NCI-H510A treated with DMSO at 0.1 percent for 48 hours (cell line): ENCODE measurements around the gene WASF1.
A peak's percentile ranks its signal among the peaks of the same experiment; 100 is the strongest.

Experiments
- DNase-seq: peaks from one replicate; lab custom pipeline; 2025; lab: John Stamatoyannopoulos, UW

Gene WASF1

DNA sequence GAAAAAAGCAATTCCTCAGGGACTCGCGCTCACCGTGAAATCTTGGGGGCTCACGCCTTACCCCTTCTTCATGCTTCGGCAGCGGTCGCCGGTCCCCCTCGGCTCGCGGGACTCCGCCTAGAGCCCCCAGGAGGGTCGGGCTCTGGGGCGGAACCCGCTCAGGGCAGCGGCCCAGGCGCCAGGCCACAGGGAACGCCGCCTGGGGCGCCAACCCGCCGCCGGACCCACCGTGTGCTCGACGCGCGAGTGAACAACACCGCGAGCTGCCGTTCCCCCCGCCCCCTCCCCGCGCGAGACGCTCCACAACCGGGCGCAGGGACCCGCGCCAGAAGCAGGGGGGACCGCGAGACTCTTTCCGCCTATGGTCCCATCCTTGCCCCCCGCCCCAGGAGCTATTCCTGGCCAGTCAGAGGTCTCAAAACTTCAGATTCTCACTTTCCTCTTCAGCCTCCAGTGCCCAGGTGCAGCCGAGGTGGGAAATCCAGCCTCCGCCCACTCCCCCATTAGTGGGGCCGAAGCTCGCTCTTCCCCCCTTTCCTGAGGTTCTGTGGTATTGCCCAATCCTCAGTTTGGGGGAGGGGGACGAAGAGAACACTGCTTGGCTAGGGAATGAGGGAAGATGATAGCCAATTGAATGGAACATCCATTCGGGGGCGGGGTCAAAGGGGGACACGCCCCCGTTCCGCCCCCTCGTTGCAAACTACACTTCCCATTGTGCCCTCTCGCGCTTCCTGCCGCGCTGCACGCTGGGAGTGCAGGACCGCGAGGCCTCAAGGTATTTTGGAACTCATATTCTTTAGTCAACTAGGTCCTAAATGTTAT, at the start of gene WASF1:
Gene WASF1, minus strand, starts transcription at position 265 of the 822 bp plus-strand sequence. CDS start 52,069 bp downstream, outside the sequence.
- peak; percentile 75 for DNase-seq

DNA sequence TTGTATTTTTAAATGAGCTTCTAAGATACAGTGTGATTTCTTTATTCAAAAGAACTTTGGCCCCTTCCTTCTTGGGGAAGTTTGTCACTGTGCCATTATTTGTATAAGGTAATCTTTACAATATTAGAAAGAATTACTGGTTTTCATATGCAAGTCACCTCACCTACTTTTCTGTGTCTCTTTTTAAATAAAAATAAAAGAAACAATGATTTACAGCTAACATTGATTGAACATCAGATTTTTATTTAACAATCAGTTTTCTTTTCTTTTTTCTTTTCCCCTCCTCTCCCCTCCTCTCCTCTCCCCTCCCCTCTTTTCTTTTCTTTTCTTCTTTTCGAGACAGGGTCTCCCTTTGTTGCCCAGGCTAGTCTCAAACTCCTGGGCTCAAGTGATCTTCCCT, 46.8 kb upstream of the WASF1 start:
- DNase-seq = no peak

DNA sequence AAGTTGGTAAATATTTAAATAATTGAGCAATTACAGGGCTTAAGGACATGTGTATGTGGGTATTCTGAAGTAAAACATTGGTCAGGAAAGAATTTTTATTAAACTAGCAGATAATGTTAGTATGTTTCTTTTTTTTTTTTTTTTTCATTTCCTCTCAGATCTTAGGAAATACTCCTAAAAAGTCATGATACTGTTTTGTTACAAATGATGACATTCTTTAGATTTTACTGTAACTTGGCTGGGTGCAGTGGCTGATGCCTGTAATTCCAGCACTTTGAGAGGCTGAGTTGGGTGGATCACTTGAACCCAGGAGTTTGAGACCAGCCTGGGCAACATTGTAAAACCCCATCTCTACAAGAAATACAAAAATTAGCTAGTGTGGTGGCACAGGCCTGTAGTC, 42.3 kb upstream of the WASF1 start:
- DNase-seq = no peak

DNA sequence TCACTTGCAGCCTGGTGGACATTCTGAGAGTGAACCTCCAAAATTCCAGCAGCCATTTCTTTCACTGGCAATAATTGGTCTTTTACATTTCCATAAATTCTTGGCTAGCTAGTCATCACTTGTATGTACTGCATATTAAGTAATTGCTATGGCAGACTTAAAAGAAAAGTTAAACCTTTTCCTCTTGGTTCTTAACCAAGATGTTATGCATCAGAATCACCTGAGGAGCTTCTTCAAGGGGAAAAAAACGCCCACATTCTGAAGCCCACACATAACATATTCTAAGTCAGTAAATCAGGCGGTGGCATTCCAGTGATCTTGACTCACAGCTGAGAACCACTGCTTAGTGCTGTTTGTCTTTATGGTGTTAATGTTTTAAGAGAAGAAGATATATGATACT, 37.8 kb upstream of the WASF1 start:
- no peak for DNase-seq

DNA sequence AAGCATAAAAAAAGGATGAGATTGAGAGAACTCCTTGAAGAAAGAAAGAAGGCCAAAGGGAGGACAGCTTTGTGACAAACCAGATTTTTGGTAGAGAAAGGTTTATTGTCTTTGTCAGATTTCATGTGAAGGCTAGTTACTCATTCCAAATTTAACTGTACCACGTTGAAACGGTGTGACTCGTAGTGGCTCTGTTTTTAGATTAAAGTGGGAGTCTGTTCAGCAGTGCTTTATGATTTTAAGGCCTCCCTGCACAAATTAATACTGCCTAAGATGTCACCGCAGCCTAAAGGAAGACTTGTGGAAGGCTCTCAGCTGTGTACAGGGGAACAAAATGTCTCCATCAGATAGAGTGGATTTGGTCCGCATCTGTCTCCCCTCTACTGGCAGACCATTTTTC, 36.7 kb upstream of the WASF1 start:
- no peak for DNase-seq

DNA sequence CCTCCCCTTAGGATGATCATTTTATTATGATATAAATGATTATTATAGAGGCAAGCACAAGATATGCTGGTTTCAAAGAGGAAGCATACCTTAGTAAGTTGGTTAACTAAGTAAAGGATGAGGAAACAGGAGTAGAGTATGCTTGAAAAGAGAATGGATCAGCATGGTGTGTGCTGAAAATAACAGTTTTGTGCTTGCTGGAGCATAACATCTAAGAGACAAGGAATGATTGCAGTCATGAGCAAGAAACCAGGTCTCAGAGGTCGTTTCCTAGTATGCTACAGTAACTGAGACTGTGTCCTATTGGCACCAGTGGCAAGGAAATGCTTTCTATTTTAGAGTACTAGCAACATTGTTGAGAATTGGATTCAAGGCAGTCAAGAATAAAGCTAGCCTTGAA, 34.9 kb upstream of the WASF1 start:
- no peak for DNase-seq

DNA sequence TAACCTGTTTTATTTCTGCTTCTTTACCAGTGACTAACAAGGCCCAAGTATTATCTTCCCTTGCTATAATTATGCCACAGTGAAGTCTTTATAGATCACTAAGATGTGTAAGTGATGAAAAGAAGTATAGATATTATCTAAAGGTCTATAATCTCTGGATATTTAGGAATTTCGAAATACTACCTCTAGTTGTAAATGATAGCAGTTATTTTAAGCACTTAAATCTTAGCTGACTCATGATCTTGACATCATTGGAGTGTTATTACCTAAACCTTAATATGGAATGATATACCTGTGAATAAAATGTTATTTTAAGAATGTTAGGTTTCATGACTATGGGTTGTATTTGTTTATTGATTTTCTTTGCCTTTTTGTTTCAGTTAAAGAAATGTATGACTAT, 32.3 kb upstream of the WASF1 start:
- no peak for DNase-seq

DNA sequence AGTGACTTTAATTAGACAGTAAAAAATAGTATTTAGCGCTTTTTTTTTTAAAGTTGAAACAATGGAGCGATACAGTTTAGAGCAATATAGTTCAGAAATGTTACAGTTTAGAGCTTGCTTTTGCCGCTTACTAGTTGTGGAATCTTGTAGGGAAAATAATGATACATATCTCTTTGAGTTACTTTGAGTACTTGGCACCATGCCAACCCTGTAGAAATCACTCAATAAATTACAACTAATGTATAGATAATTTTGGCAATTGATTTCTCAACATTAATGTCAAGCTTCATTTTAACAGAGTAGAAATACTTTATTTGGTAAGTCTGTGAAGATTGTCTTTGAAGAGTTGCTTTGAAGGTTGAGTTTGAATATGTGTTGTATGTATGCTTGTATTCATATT, 28.2 kb upstream of the WASF1 start:
- no peak for DNase-seq

DNA sequence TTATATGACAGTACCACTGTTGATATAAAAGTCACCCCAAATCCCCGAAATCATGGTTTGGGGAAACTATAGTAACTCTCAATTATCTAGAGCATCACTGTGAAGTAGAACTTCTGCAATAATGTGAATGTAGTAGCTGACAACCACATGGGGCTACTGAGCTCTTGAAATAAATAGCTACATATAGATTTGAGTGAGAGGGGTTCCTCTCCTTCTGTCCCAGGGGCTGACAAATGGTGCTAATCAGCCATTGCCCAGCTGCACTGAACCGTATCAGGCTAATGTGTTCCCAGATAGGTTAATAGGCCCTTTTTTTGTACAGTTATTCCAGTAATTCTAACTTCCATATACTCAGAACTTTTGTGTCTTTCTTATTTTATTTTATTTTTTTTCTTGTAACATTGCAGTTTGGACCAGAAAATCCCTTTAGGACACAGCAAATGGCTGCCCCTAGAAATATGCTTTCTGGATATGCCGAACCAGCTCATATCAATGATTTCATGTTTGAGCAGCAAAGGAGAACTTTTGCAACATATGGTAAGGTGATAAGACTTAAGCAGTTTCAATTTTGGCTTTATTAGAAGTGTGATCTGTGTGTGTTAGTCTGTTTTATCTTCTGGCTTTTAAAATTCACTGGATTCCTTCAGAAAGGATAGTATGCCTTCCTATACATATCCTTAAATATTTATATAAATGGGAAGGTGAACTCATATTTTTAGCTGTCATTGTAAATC, 21.8 kb upstream of the WASF1 start:
- DNase-seq = no peak

DNA sequence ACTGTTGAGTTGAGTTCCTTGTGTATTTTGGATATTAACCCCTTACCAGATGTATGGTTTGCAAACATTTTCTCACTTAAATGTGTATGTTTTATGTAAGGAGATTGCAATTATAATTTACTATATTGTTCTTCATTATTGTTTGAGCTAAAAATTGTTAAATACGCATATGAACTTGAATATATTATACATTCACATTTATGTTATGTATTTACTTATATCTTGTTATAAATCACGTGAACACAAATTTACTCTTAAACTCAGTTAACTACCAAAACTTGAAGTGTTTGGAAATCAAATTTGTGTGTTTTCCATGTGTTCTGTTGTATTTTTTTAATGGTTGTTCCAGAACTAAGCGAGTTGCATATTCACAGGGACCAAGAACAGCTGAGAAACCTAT, 19.1 kb upstream of the WASF1 start:
- no peak for DNase-seq

DNA sequence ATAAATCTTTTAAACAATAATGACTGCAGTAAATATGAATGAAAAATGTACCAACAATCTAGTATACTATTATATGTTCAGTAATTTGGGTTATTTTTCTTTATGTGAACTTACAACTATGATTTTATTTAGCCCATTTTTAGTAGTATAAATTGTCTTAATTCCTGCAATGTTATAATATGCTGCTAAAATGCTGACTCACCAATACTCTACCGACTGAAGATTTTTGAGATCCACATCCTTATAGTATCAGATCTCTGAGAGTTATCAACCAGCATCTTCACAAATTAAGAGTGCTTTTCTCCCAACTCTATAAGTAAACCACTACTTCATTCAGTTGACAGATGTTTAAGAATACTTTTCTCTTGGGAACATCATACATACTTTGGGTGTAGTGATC, 17.4 kb upstream of the WASF1 start:
- DNase-seq = no peak

DNA sequence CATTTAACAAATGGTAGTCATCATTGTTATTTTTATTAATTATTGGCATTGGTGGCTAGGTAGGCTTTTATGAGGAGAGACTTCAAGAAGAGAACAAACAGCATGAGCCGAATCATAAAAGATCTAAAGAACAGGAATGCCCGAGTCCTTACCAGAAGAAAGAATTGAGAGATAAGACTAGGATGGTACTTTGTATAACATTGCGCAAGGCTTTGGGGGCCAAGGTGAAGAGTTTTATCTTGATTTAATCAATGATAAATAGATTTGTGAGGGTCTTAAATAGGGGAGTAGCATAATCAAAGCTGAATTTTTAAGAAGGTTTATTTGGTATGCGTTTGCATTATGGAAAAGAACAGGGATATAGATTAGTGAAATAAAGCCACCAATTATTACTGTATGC, 16.2 kb upstream of the WASF1 start:
- DNase-seq = no peak

DNA sequence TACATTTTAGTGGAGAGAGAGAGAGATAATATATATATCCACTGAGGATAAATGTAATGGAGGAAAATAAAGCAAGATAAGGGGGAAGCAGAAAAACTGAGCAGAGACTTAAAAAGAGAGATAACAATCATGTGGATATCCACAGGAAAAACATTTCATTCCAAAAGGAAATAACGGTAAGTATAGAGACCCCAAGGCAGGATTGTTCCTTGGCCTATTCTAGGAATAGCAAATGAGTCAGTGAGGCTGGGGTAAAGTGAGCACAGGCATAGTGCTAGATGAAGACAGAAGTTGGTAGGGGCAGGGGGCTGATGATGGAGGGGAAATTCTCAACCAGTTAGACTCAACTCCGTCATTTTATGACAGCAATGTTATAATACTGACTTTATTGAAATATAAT, 12.0 kb upstream of the WASF1 start:
- no peak for DNase-seq

DNA sequence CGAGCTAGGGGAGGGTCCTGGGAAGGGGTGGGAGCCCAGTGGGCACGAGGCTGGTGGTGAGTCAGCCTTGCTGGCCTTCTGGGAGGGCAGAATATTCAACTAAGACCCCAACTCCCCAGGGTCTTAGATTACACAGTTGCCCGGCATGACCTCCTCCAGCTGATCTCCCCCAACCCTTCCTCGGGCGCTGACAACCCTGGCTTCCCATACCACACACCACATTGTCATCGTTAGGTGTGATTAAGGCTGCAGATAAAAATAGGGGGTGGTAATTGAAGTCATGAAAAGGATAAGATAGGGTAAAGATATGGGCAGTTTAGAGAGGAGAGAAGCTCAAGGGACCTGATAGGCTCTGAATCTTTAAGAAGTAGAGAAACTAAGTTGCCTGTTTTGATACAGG, 11.3 kb upstream of the WASF1 start:
- DNase-seq = no peak

DNA sequence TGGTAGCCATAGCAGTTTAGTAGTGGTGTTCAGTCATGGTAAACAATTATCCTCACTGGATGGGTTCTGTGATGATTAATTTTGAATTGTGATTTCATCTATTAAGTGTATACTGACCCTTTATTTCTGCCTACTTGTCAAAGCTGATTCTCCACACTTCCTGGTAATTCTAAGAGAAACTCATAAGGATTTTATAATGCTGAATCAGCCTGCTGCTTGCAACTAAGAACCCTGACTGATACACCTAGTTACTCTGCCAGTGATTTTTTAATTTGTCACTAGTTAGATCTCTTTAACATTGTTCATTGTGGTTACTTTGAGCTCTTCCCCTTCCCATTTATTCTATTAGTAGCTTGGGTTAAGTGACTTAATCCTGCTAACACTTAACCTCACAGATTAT, 9.3 kb upstream of the WASF1 start:
- no peak for DNase-seq

DNA sequence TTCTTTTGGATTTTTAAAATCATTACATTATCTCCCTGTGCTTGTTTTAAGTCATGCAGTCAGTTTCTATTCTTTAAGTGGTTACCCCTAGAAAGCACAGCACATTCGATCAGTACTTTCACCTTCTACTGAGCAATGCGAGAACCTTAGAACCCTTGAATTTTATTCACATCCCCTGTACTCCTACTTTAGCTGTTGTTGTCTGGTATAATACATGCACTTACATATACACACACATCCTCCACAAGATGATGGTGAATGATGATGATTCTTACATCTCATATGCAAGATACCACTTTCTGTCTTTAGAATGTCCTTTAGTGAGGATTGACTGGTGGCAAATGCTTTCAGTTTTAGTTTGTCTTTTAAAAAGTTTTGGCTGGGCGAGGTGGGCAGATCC, 6.4 kb upstream of the WASF1 start:
- no peak for DNase-seq

DNA sequence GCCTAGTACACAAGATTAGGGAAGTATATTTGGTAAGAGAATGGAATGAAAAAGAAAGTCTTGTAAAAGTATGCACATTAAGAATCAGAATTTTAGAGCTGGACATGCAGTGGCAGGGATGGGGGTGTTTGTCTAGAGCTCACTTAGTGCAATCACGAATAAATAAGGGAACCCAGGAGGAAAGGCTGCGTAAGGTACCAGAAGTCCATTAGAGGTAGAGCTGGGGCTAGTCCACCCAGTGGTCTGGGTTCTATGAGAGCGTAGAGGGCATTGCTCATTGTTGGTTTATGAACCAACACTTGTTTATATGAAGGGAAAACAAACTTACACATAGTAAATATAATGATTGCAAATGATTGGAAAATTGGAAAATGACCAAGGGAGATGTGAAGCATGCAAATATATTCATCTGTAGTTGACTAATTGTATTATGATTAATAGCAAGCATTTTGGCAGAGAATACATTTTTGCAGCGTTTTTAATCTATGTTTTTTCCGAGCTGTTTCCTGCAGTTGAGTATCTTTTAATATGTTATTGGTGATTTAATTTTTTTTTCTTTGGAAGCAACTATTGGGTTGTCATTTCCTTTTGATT, 3.9 kb upstream of the WASF1 start:
- no peak for DNase-seq

DNA sequence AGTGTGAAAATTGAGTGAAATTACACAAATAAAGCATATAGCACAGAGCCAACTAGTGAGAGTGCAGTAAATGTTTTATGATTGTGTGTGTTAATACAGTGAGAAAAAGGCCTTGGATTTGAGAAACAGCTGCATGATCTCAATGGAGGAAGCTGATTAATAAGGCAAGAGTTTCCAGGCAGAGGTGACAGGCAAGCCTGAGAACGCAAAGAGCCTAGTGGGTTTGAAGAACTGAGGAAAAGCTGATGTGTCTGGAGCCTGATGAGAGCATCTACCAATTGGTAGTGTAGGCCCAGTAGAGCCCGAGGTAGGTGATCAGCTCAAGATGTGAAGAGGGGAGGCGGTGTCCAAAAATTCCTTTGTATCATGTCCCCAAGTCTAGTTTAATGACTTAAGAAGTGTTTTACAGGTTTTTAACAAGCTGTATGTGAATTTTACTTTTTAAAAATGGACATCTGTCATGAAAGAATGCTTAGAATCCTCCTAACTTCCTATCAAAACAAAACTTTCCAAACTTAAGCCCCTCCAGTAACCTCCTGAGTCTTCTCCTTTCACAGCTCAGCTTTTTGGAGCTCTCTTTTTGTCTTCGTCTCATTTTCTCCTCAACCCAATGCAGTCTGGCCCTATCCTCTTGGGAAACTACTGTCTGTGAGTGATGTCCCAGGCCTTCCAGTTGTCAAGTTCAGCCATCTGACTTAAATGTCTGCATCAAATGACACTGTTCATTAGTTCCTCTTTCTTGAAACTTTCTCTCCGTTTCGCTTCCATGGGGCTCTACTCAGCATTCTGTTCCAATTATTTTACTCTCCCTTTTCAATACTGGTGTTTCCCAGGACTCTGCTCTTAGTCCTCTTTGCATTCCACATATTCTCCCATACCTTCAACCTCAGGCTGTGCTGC, 1.9 kb upstream of the WASF1 start:
- no peak for DNase-seq

DNA sequence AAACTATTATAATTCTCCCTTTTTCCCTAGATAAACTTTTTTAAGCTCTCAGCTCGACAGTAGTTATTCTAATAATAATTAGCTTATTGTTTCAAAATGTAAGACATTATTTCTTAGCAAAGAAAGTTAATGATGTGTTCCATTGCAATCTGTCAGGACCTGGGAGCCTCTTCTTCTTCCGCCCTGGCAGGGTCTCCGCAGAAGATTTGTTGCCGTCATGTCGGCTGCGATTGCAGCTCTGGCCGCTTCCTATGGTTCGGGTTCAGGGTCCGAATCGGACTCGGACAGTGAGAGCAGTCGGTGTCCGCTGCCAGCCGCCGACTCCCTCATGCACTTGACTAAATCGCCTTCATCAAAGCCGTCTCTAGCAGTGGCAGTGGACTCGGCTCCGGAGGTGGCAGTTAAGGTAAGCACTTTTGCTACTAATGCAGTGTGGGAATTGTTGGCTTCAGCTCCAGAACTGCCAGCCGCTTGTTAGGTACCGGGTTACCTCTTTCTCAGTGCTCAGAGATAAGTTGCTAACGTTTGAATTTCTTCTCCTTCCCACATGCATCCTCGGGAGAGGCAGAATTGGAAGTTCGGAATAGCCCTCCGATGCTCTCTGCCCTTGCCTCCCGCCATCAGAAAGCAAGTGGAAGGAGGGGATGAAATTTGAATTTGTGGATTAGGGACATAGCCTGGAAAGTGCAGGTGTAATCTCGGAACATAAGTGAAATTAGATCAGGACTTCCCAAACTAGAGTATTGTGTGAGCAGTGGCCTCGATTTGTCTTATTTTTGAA, 948 bp upstream of the WASF1 start, which contains the start of gene CDC40:
Gene CDC40, plus strand, starts transcription at position 200 of the 781 bp plus-strand sequence. Its CDS starts 18 bp downstream, at position 218.
- DNase-seq = no peak

DNA sequence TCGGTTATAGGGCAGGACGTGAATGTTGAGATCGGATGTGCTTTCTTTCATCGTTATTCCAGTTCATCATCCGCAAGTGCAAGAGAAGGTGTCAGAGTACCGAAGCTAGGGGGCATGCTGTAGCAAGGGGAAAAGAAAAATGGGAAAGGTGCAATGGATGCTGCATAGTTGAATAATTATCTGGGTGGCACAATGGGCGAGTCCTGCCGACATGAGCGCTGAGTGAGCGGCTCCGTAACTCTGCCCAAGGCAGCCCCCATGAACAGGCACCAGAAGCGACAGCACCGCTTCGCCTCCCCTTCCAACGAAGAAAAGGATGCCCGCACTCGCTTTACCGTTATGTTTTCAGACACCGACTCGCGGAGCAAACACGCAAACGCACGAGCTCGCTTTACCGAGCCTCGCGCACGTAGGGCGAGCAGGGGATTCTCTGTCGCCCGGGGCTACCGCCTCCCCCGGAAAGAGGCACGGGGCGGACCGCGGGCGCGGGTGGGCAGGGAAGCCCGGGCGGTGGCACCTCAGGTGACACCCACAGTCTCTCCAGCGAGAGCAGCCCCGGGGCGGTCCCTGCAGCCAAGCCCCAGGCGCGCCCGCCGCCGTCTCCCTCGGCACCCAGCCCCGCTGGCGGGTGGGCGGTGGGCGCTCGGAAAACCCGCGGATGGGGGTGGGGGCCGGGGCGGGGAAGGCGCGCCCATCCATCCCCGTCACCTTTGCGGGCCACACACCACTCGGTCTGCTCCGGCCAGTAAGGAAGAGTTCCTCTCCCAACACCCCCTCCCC, 654 bp downstream of the WASF1 start:
- DNase-seq = peak; percentile 16
